ENCODE data around the gene SCRN1.

GRCh38 chr7:29877196-29877595 is 112.4 kb downstream of the SCRN1 start:
- TF ChIP-seq, protein P1, sequence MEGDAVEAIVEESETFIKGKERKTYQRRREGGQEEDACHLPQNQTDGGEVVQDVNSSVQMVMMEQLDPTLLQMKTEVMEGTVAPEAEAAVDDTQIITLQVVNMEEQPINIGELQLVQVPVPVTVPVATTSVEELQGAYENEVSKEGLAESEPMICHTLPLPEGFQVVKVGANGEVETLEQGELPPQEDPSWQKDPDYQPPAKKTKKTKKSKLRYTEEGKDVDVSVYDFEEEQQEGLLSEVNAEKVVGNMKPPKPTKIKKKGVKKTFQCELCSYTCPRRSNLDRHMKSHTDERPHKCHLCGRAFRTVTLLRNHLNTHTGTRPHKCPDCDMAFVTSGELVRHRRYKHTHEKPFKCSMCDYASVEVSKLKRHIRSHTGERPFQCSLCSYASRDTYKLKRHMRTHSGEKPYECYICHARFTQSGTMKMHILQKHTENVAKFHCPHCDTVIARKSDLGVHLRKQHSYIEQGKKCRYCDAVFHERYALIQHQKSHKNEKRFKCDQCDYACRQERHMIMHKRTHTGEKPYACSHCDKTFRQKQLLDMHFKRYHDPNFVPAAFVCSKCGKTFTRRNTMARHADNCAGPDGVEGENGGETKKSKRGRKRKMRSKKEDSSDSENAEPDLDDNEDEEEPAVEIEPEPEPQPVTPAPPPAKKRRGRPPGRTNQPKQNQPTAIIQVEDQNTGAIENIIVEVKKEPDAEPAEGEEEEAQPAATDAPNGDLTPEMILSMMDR (conservative IDR thresholded peaks at IDR 0.05 in 1 of 2, IDR thresholded peaks at IDR 0.05 in 1 of 2; ENCODE audit: extremely low read depth in 1 of 2, insufficient read depth in 1 of 2, low read depth in 1 of 2, low read length in 2 of 2): no peak
- no peak for TF ChIP-seq EZH2 (IDR thresholded peaks at IDR 0.05; ENCODE audit: borderline replicate concordance, low read length)

All from mammary epithelial cell (primary cell).